Keratinocyte (primary cell): Measurements from ENCODE around the gene CSRNP2. TPM values are rescaled to one million over a fixed set of nuclear protein-coding genes. Genes with fewer than 3 reads are reported as not detected.

Source experiments
- DNase-seq: peaks from one replicate; pipeline ENCODE4 v3.0.0-alpha.2; 2011; ENCODE audit warnings: low read depth, missing footprints, low spot score
- FAIRE-seq: peaks from 2 replicates; lab custom pipeline; 2011; peaks lifted over from hg19 to GRCh38; lab: Jason Lieb, UNC
- H2AFZ ChIP-seq: 2 replicates; pipeline ENCODE4 v1.6.0; 2012; ENCODE audit warnings: low read length, control low read depth, inconsistent platforms; ENCODE audit not compliant: control insufficient read depth
- H3K27ac ChIP-seq: 2 replicates; pipeline ENCODE4 v1.5.1; 2011; ENCODE audit warnings: low read length; ENCODE audit not compliant: control insufficient read depth, insufficient read depth
- H3K27me3 ChIP-seq: 3 replicates; pipeline ENCODE4 v1.6.0; 2011; ENCODE audit warnings: low read length; ENCODE audit not compliant: control insufficient read depth, insufficient read depth; ENCODE audit errors: extremely low read depth
- H3K36me3 ChIP-seq, 2 experiments: 2 replicates in 1 of 2; 3 replicates in 1 of 2; pipeline ENCODE4 v1.5.1; 2011; ENCODE audit warnings: low read length in 2 of 2, mild to moderate bottlenecking in 1 of 2; ENCODE audit not compliant: control insufficient read depth in 2 of 2, insufficient read depth in 2 of 2; ENCODE audit errors: extremely low read depth in 1 of 2
- H3K4me1 ChIP-seq: 3 replicates; pipeline ENCODE4 v1.5.1; 2011; ENCODE audit warnings: low read length; ENCODE audit not compliant: control insufficient read depth, insufficient read depth; ENCODE audit errors: extremely low read depth
- H3K4me2 ChIP-seq: 3 replicates; pipeline ENCODE4 v1.6.0; 2011; ENCODE audit warnings: low read depth, low read length; ENCODE audit not compliant: control insufficient read depth, insufficient read depth; ENCODE audit errors: extremely low read depth
- H3K4me3 ChIP-seq, 3 experiments: fragments of 200-600 bp in 1 of 3; sonication (generic) in 1 of 3; 2 replicates in 2 of 3; 3 replicates in 1 of 3; pipeline ENCODE4 v1.5.1; 2011 to 2016; ENCODE audit warnings: low read length in 3 of 3, mild to moderate bottlenecking in 3 of 3, control low read depth in 2 of 3, inconsistent platforms in 1 of 3, low read depth in 1 of 3, mixed read lengths in 1 of 3, mixed run types in 1 of 3, moderate library complexity in 1 of 3; ENCODE audit not compliant: control insufficient read depth in 2 of 3, insufficient read depth in 2 of 3; ENCODE audit errors: extremely low read depth in 1 of 3
- H3K79me2 ChIP-seq: 2 replicates; pipeline ENCODE4 v1.6.0; 2012; ENCODE audit warnings: low read length; ENCODE audit not compliant: control insufficient read depth, insufficient read depth
- H3K9ac ChIP-seq: 3 replicates; pipeline ENCODE4 v1.6.0; 2011; ENCODE audit warnings: low read length; ENCODE audit not compliant: control insufficient read depth, insufficient read depth; ENCODE audit errors: extremely low read depth
- H3K9me1 ChIP-seq: 3 replicates; pipeline ENCODE4 v1.6.0; 2011; ENCODE audit warnings: low read length; ENCODE audit not compliant: control insufficient read depth, insufficient read depth; ENCODE audit errors: extremely low read depth
- H3K9me3 ChIP-seq: 2 replicates; pipeline ENCODE4 v1.5.1; 2012; ENCODE audit warnings: low read depth, low read length; ENCODE audit not compliant: control insufficient read depth
- H4K20me1 ChIP-seq: 3 replicates; pipeline ENCODE4 v1.6.0; 2011; ENCODE audit warnings: low read length; ENCODE audit not compliant: control insufficient read depth, insufficient read depth; ENCODE audit errors: extremely low read depth
- EZH2 ChIP-seq: IDR thresholded peaks from one replicate; pipeline ENCODE4 v1.6.1; 2012; ENCODE audit warnings: inconsistent platforms, mild to moderate bottlenecking, low read length, moderate library complexity
- dilution Hi-C: fragments of 300-500 bp; cut with MboI; formaldehyde crosslinking; loops from one replicate; pipeline ENCODE4 v1.7.0; 2020; ENCODE audit warnings: low sequenced_read_pairs; ENCODE audit not compliant: extremely low pct_ligation_motif_present
- polyA plus RNA-seq, 5 experiments: library from polyadenylated mRNA; depleted of rRNA in 3 of 5; stranded (reverse) in 3 of 5; stranded (forward) in 1 of 5; unstranded in 1 of 5; fragments of >200 nt; gene quantifications; 1 replicate in 1 of 5; 2 replicates in 3 of 5; 3 replicates in 1 of 5; pipeline versions ENCODE4 v1.2.1 to v1.2.3, GENCODE V29; 2011 to 2012; ENCODE audit warnings: missing spikeins in 2 of 5, low read depth in 1 of 5, low replicate concordance in 1 of 5
- TF ChIP-seq, protein P1 (sequence below), 3 experiments: IDR thresholded peaks in 1 of 3; conservative IDR thresholded peaks in 1 of 3; optimal IDR thresholded peaks in 1 of 3; 2 replicates in 2 of 3; 3 replicates in 1 of 3; pipeline versions ENCODE3 to v1.5.1; 2011; ENCODE audit warnings: low read length in 3 of 3, mild to moderate bottlenecking in 3 of 3, moderate library complexity in 2 of 3, control low read depth in 1 of 3, inconsistent platforms in 1 of 3; ENCODE audit not compliant: insufficient read depth in 2 of 3; ENCODE audit errors: extremely low read depth in 1 of 3

The CSRNP2 gene
- polyA plus RNA-seq, 1 donor (not counting 4 experiments of a cell fraction or from before 2014, with no cell fraction given): 18.4 TPM

DNA sequence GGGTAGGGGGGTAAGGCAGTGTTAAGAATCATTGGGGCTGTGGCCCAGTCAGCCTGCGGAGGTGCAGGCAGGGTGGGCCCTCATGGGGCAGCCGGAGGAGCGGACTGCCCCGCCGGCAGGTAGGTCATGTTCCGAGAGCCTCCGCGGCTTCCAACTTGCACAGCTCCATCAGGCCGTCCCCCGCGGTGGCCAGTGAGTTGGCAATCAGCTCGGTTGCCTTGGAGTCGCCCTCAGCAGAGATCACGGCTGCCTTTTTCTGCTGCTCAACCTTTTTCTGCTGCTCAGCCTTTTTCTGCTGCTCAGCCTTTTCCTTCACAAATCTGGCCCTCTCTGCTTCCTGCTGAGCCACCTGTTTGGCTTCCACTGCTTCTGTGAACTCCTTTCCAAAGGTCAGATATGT is 41.1 kb upstream of the CSRNP2 start:
- H3K9ac ChIP-seq: no peak overlapping the region
- no peaks in the 10 kb centered on the region for H3K27me3 ChIP-seq
- FAIRE-seq: no peak
- no peak for DNase-seq
- H3K9me3 ChIP-seq: no peaks in the 10 kb centered on the region
- H3K9me1 ChIP-seq: no peaks in the 10 kb centered on the region
- H3K4me1 ChIP-seq: peaks cover 36% of the 10 kb centered on the region
- dilution Hi-C loops: no loop called here
- no peak overlapping the region for H3K4me2 ChIP-seq
- no peaks in the 10 kb centered on the region for H4K20me1 ChIP-seq
- H3K79me2 ChIP-seq: no peaks in the 10 kb centered on the region
- no peak overlapping the region for H3K4me3 ChIP-seq
- H3K36me3 ChIP-seq: peaks cover 6% of the 10 kb centered on the region in 2 experiments
- no peak overlapping the region for H2AFZ ChIP-seq
- no peak overlapping the region for H3K27ac ChIP-seq
- TF ChIP-seq, protein P1, sequence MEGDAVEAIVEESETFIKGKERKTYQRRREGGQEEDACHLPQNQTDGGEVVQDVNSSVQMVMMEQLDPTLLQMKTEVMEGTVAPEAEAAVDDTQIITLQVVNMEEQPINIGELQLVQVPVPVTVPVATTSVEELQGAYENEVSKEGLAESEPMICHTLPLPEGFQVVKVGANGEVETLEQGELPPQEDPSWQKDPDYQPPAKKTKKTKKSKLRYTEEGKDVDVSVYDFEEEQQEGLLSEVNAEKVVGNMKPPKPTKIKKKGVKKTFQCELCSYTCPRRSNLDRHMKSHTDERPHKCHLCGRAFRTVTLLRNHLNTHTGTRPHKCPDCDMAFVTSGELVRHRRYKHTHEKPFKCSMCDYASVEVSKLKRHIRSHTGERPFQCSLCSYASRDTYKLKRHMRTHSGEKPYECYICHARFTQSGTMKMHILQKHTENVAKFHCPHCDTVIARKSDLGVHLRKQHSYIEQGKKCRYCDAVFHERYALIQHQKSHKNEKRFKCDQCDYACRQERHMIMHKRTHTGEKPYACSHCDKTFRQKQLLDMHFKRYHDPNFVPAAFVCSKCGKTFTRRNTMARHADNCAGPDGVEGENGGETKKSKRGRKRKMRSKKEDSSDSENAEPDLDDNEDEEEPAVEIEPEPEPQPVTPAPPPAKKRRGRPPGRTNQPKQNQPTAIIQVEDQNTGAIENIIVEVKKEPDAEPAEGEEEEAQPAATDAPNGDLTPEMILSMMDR (optimal IDR thresholded peaks at IDR 0.05 in 1 of 3, IDR thresholded peaks at IDR 0.05 in 1 of 3, conservative IDR thresholded peaks at IDR 0.05 in 1 of 3; ENCODE audit: extremely low read depth in 1 of 3, insufficient read depth in 2 of 3, low read length in 3 of 3): no peak
- no peak for TF ChIP-seq EZH2

DNA sequence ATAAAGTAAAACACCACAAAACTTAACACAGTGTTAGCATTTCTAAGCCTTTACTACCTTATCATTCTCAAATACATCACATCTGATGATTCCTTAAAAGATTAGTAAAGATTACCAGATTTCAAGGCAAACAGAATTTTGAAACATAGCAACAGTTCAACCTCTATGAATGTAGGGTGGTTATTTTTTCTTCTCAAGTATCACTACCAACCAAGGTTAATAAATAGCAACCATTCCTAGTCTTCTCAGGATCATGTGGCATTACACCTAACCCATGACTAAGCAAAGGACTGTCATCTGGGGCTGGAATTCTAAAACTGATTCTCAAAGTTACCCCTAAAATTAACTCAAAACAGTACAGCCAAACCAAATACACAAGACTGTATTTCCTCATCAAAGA is 39.4 kb upstream of the CSRNP2 start:
- Histone ChIP-seq H3K9me1 (no peaks in the 10 kb centered on the region), H3K27ac (no peak overlapping the region), H3K4me3 (no peak overlapping the region), H3K9ac (no peak overlapping the region), H3K9me3 (no peaks in the 10 kb centered on the region), H3K4me2 (no peak overlapping the region), H2AFZ (no peak overlapping the region), H3K79me2 (no peaks in the 10 kb centered on the region), H3K27me3 (no peaks in the 10 kb centered on the region), H3K36me3 (peaks cover 6% of the 10 kb centered on the region in 2 experiments), H3K4me1 (peaks cover 46% of the 10 kb centered on the region), H4K20me1 (no peaks in the 10 kb centered on the region)
- TF ChIP-seq EZH2: no peak
- TF ChIP-seq, protein P1 (optimal IDR thresholded peaks at IDR 0.05 in 1 of 3, IDR thresholded peaks at IDR 0.05 in 1 of 3, conservative IDR thresholded peaks at IDR 0.05 in 1 of 3; ENCODE audit: extremely low read depth in 1 of 3, insufficient read depth in 2 of 3, low read length in 3 of 3): no peak
- DNase-seq (no peak), FAIRE-seq (no peak)
- dilution Hi-C loops: no loop called here
